Mesenchymal stem cell (in vitro differentiated cells and primary cell): ENCODE measurements around the gene DIP2C.

Source experiments
- DNase-seq: peaks from one replicate; pipeline ENCODE4 v3.0.0-alpha.2; 2013
- H2AFZ ChIP-seq: one replicate; pipeline ENCODE4 v1.6.1; 2013; ENCODE audit warnings: low read depth, mild to moderate bottlenecking, control low read depth, inconsistent platforms, low read length, moderate library complexity
- H2AK5ac ChIP-seq: 2 replicates; pipeline ENCODE4 v1.6.1; 2013; ENCODE audit warnings: low read length, moderate library complexity, mild to moderate bottlenecking, inconsistent platforms; ENCODE audit not compliant: severe bottlenecking
- H2BK120ac ChIP-seq: one replicate; pipeline ENCODE4 v1.6.1; 2013; ENCODE audit warnings: low read depth, mild to moderate bottlenecking, inconsistent platforms, low read length, moderate library complexity
- H2BK12ac ChIP-seq, 2 experiments: one replicate each; pipeline ENCODE4 v1.6.1; 2013; ENCODE audit warnings: inconsistent platforms in 2 of 2, low read length in 2 of 2, mild to moderate bottlenecking in 2 of 2, moderate library complexity in 2 of 2, control low read depth in 1 of 2
- H2BK15ac ChIP-seq: one replicate; pipeline ENCODE4 v1.6.1; 2013; ENCODE audit warnings: mild to moderate bottlenecking, low read depth, inconsistent platforms; ENCODE audit not compliant: poor library complexity, severe bottlenecking
- H2BK5ac ChIP-seq: 2 replicates; pipeline ENCODE4 v1.6.1; 2013; ENCODE audit warnings: low read depth, mild to moderate bottlenecking, low read length, control low read depth, inconsistent platforms; ENCODE audit not compliant: poor library complexity, severe bottlenecking
- H3K14ac ChIP-seq, 2 experiments: one replicate each; pipeline ENCODE4 v1.6.1; 2013; ENCODE audit warnings: inconsistent platforms in 2 of 2, low read length in 2 of 2, control low read depth in 1 of 2, mild to moderate bottlenecking in 1 of 2, moderate library complexity in 1 of 2
- H3K18ac ChIP-seq, 2 experiments: one replicate each; pipeline ENCODE4 v1.6.1; 2013; ENCODE audit warnings: inconsistent platforms in 2 of 2, low read length in 2 of 2, control low read depth in 1 of 2, low read depth in 1 of 2, mild to moderate bottlenecking in 1 of 2
- H3K23ac ChIP-seq, 2 experiments: one replicate each; pipeline ENCODE4 v1.6.1; 2013; ENCODE audit warnings: inconsistent platforms in 2 of 2, low read length in 2 of 2, mild to moderate bottlenecking in 2 of 2, moderate library complexity in 2 of 2, control low read depth in 1 of 2
- H3K27ac ChIP-seq: 2 replicates; pipeline ENCODE4 v1.5.1; 2013; ENCODE audit warnings: mild to moderate bottlenecking, moderate library complexity, low read length, control low read depth, inconsistent platforms; ENCODE audit not compliant: poor library complexity, severe bottlenecking
- H3K27me3 ChIP-seq, 2 experiments: 2 replicates each; pipeline versions ENCODE4 v1.6.1 to v1.7.0; 2013; ENCODE audit warnings: low read length in 2 of 2, mild to moderate bottlenecking in 2 of 2, moderate library complexity in 2 of 2, control low read depth in 1 of 2, inconsistent platforms in 1 of 2; ENCODE audit not compliant: control insufficient read depth in 1 of 2, insufficient read depth in 1 of 2
- H3K36me3 ChIP-seq, 2 experiments: 2 replicates each; pipeline versions ENCODE4 v1.6.1 to v1.7.0; 2013; ENCODE audit warnings: low read length in 2 of 2, control low read depth in 1 of 2, inconsistent platforms in 1 of 2, low read depth in 1 of 2, mild to moderate bottlenecking in 1 of 2; ENCODE audit not compliant: insufficient read depth in 2 of 2, control insufficient read depth in 1 of 2
- H3K4ac ChIP-seq, 2 experiments: one replicate each; pipeline ENCODE4 v1.6.1; 2013; ENCODE audit warnings: inconsistent platforms in 2 of 2, low read length in 2 of 2, mild to moderate bottlenecking in 2 of 2, moderate library complexity in 2 of 2, control low read depth in 1 of 2, low read depth in 1 of 2
- H3K4me1 ChIP-seq: 2 replicates; pipeline ENCODE4 v1.6.1; 2013; ENCODE audit warnings: low read depth, low read length, control low read depth; ENCODE audit not compliant: control insufficient read depth, insufficient read depth
- H3K4me2 ChIP-seq: 2 replicates; pipeline ENCODE4 v1.6.1; 2013; ENCODE audit warnings: low read length, mild to moderate bottlenecking, inconsistent platforms; ENCODE audit not compliant: poor library complexity, severe bottlenecking
- H3K4me3 ChIP-seq, 2 experiments: 2 replicates each; pipeline versions ENCODE4 v1.5.1 to v1.7.0; 2013; ENCODE audit warnings: low read length in 2 of 2, mild to moderate bottlenecking in 2 of 2, control low read depth in 1 of 2, low read depth in 1 of 2; ENCODE audit not compliant: insufficient read depth in 1 of 2
- H3K79me1 ChIP-seq: replicated peaks from 2 replicates; pipeline ENCODE4 v1.6.1; 2013; ENCODE audit warnings: mild to moderate bottlenecking, control low read depth, low read length, inconsistent platforms; ENCODE audit not compliant: poor library complexity, severe bottlenecking
- H3K9ac ChIP-seq: 2 replicates; pipeline ENCODE4 v1.7.0; 2013; ENCODE audit warnings: mild to moderate bottlenecking, low read length, moderate library complexity
- H3K9me3 ChIP-seq: 2 replicates; pipeline ENCODE4 v1.7.0; 2013; ENCODE audit warnings: mild to moderate bottlenecking, low read length; ENCODE audit not compliant: control insufficient read depth
- H4K8ac ChIP-seq: one replicate; pipeline ENCODE4 v1.6.1; 2013; ENCODE audit warnings: inconsistent platforms, mild to moderate bottlenecking, low read length, moderate library complexity
- H4K91ac ChIP-seq: one replicate; pipeline ENCODE4 v1.6.1; 2013; ENCODE audit warnings: mild to moderate bottlenecking, low read length, inconsistent platforms
- WGBS: methylation state at CpG from one replicate; pipeline ENCODE4 v1.1.7; 2013; ENCODE audit warnings: mixed read lengths; 5-methylcytosine and 5-hydroxymethylcytosine counted together

Gene DIP2C

DNA sequence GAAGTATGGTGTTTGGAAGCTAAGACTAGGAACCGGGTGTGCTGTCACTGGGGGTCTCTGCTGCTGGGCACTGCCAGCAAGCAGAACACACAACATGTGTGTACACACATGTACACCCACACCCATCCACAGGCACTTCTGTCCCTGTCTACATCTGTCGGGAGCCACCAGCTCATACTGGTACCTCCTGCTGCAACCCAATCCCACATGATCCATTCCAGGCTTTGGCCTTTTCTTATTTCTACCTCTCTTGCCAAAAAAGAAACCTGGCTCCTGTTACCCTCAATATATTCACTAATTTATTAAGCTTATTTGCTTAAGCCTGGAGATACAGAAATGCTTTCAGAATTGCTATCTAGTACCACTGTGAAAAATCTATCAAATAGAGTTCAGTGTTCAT, 246.0 kb downstream of the DIP2C start:
- H3K9me3 ChIP-seq = no peaks in the 10 kb centered on the region
- WGBS = 95% methylated on average over 2 of the region's 2 CpGs
- H3K27ac ChIP-seq = no peak overlapping the region
- H2BK12ac ChIP-seq = no peak overlapping the region
- no peak overlapping the region for H2AK5ac ChIP-seq
- H3K36me3 ChIP-seq = peaks cover 11 to 31% of the 10 kb centered on the region in 2 experiments
- H2BK5ac ChIP-seq = no peak overlapping the region
- H3K4me1 ChIP-seq = peaks cover 3% of the 10 kb centered on the region
- no peak overlapping the region for H2BK120ac ChIP-seq
- no peak overlapping the region for H2BK15ac ChIP-seq
- no peak overlapping the region for H3K23ac ChIP-seq
- no peak overlapping the region for H3K4me3 ChIP-seq
- H3K27me3 ChIP-seq = no peaks in the 10 kb centered on the region
- H4K91ac ChIP-seq = no peak overlapping the region
- no peak overlapping the region for H3K14ac ChIP-seq
- H3K9ac ChIP-seq = no peak overlapping the region
- peaks cover 24% of the 10 kb centered on the region for H3K79me1 ChIP-seq
- H3K4me2 ChIP-seq = no peak overlapping the region
- no peak overlapping the region for H3K18ac ChIP-seq
- no peak overlapping the region for H3K4ac ChIP-seq
- no peak overlapping the region for H4K8ac ChIP-seq
- no peak overlapping the region for H2AFZ ChIP-seq
- DNase-seq = no peak

- peaks cover 24% of the 10 kb centered on the region for H3K79me1 ChIP-seq
- no peaks in the 10 kb centered on the region for H3K9me3 ChIP-seq
- no peak overlapping the region for H3K4me3 ChIP-seq
- peaks cover 3% of the 10 kb centered on the region for H3K4me1 ChIP-seq
- no peak overlapping the region for H2BK120ac ChIP-seq
- no peak overlapping the region for H3K18ac ChIP-seq
- no peak overlapping the region for H3K4ac ChIP-seq
- no peak overlapping the region for H3K9ac ChIP-seq
- 96% methylated on average over 6 of the region's 6 CpGs for WGBS
- H3K27ac ChIP-seq = no peak overlapping the region
- H3K27me3 ChIP-seq = no peaks in the 10 kb centered on the region
- H3K23ac ChIP-seq = no peak overlapping the region
- no peak overlapping the region for H2BK5ac ChIP-seq
- H2AK5ac ChIP-seq = no peak overlapping the region
- no peak overlapping the region for H4K8ac ChIP-seq
- no peak overlapping the region for H4K91ac ChIP-seq
- H2BK15ac ChIP-seq = no peak overlapping the region
- H3K14ac ChIP-seq = no peak overlapping the region
- H2AFZ ChIP-seq = no peak overlapping the region
- no peak overlapping the region for H3K4me2 ChIP-seq
- peaks cover 15 to 33% of the 10 kb centered on the region in 2 experiments for H3K36me3 ChIP-seq
- H2BK12ac ChIP-seq = no peak overlapping the region
- DNase-seq = no peak
These were observed 247.3 kb downstream of the DIP2C start for GRCh38 chr10:442209-442608.

GRCh38 chr10:441659-442058, 247.8 kb downstream of the DIP2C start:
- Histone ChIP-seq H2AFZ (no peak overlapping the region), H2BK5ac (no peak overlapping the region), H2BK120ac (no peak overlapping the region), H3K79me1 (peaks cover 22% of the 10 kb centered on the region), H2BK15ac (no peak overlapping the region), H3K23ac (no peak overlapping the region), H2BK12ac (no peak overlapping the region), H3K4me2 (no peak overlapping the region), H4K91ac (no peak overlapping the region), H3K4me3 (no peak overlapping the region), H3K36me3 (peaks cover 20 to 36% of the 10 kb centered on the region in 2 experiments), H3K27me3 (no peaks in the 10 kb centered on the region), H3K4ac (no peak overlapping the region), H3K14ac (no peak overlapping the region), H4K8ac (no peak overlapping the region), H3K4me1 (peaks cover 3% of the 10 kb centered on the region), H3K9me3 (no peaks in the 10 kb centered on the region), H3K18ac (no peak overlapping the region), H3K27ac (no peak overlapping the region), H3K9ac (no peak overlapping the region), H2AK5ac (no peak overlapping the region)
- no peak for DNase-seq
- WGBS = 98% methylated on average over 6 of the region's 6 CpGs

- Histone ChIP-seq H3K9me3 (no peaks in the 10 kb centered on the region), H3K4me1 (peaks cover 3% of the 10 kb centered on the region), H3K23ac (no peak overlapping the region), H3K36me3 (peaks cover 30 to 45% of the 10 kb centered on the region in 2 experiments), H3K27ac (no peak overlapping the region), H3K4me2 (no peak overlapping the region), H4K91ac (no peak overlapping the region), H3K4me3 (no peak overlapping the region), H3K79me1 (peaks cover 24% of the 10 kb centered on the region), H2BK120ac (no peak overlapping the region), H3K27me3 (no peaks in the 10 kb centered on the region), H3K18ac (no peak overlapping the region), H2BK15ac (no peak overlapping the region), H2AK5ac (no peak overlapping the region), H2BK12ac (no peak overlapping the region), H3K4ac (no peak overlapping the region), H2BK5ac (no peak overlapping the region), H3K14ac (no peak overlapping the region), H3K9ac (no peak overlapping the region), H4K8ac (no peak overlapping the region), H2AFZ (no peak overlapping the region)
- DNase-seq = no peak
- 100% methylated on average over 2 of the region's 3 CpGs for WGBS
These were observed 249.3 kb downstream of the DIP2C start for GRCh38 chr10:440127-440526.
